OCI-LY7 (cell line): Measurements from ENCODE around the gene RASAL3. TPM values are rescaled to one million over a fixed set of nuclear protein-coding genes. Genes with fewer than 3 reads are reported as not detected.

Experiments
- BruUV-seq: library from RNA; stranded (reverse); fragments of 400-500 nt; replicated peaks from 2 replicates; lab custom pipeline; 2021; lab: Mats Ljungman, UMichigan
- CTCF ChIA-PET: fragments of 300-600 bp; sonication (Branson Sonifier 250); formaldehyde crosslinking; loops from one replicate; lab custom pipeline; 2022; ENCODE audit warnings: antibody characterized with exemption; ENCODE audit not compliant: unreplicated experiment; lab: Charles Lee
- POLR2A ChIA-PET: fragments of 300-600 bp; sonication (Branson Sonifier 250); formaldehyde crosslinking; loops from one replicate; lab custom pipeline; 2022; ENCODE audit warnings: antibody characterized with exemption; lab: Charles Lee
- DNase-seq: peaks from one replicate; pipeline ENCODE4 v3.0.0-alpha.2; 2015; ENCODE audit warnings: low spot score
- H2AFZ ChIP-seq: fragments of 200-600 bp; sonication (generic), shearing (Covaris generic); 2 replicates; pipeline ENCODE4 v1.6.1; 2014; ENCODE audit warnings: mild to moderate bottlenecking, antibody characterized with exemption, low read length, moderate library complexity
- H3K27ac ChIP-seq: fragments of 200-600 bp; sonication (generic); 2 replicates; pipeline ENCODE4 v1.5.1; 2014; ENCODE audit warnings: mixed run types, low read depth, mild to moderate bottlenecking, moderate library complexity, low read length, inconsistent platforms; ENCODE audit not compliant: poor library complexity, severe bottlenecking
- H3K36me3 ChIP-seq: fragments of 200-600 bp; sonication (generic); 2 replicates; pipeline ENCODE4 v1.6.1; 2014; ENCODE audit warnings: mild to moderate bottlenecking, antibody characterized with exemption, low read length, moderate library complexity, mixed read lengths; ENCODE audit not compliant: insufficient read depth
- H3K4me1 ChIP-seq: fragments of 200-600 bp; sonication (generic); 2 replicates; pipeline ENCODE4 v1.5.1; 2014; ENCODE audit warnings: mild to moderate bottlenecking, low read length; ENCODE audit not compliant: insufficient read depth, poor library complexity, severe bottlenecking
- H3K4me2 ChIP-seq: fragments of 200-600 bp; sonication (generic); 2 replicates; pipeline ENCODE4 v1.6.1; 2014; ENCODE audit warnings: mild to moderate bottlenecking, low read length
- H3K4me3 ChIP-seq: fragments of 200-600 bp; sonication (generic); 2 replicates; pipeline ENCODE4 v1.5.1; 2014; ENCODE audit warnings: mild to moderate bottlenecking, low read depth, low read length; ENCODE audit not compliant: poor library complexity, severe bottlenecking
- H3K79me2 ChIP-seq: fragments of 200-600 bp; sonication (generic); 2 replicates; pipeline ENCODE4 v1.6.1; 2016; ENCODE audit warnings: low read depth, mild to moderate bottlenecking, low read length, moderate library complexity, mixed read lengths; ENCODE audit not compliant: insufficient read depth
- H3K9me2 ChIP-seq: fragments of 200-600 bp; sonication (generic); 2 replicates; pipeline ENCODE4 v1.6.1; 2016; ENCODE audit warnings: mild to moderate bottlenecking, low read length, mixed read lengths; ENCODE audit not compliant: insufficient read depth
- H3K9me3 ChIP-seq: fragments of 200-600 bp; sonication (generic); 2 replicates; pipeline ENCODE4 v1.6.1; 2014; ENCODE audit warnings: mild to moderate bottlenecking, mixed run types, low read length, mixed read lengths
- H4K20me1 ChIP-seq: fragments of 200-600 bp; sonication (generic); 2 replicates; pipeline ENCODE4 v1.6.1; 2014; ENCODE audit warnings: mild to moderate bottlenecking, antibody characterized with exemption, low read length, moderate library complexity, mixed read lengths; ENCODE audit not compliant: insufficient read depth
- CTCF ChIP-seq: fragments of 200-600 bp; sonication (generic); conservative IDR thresholded peaks from 2 replicates; pipeline ENCODE4 v1.5.1; 2014; ENCODE audit warnings: mild to moderate bottlenecking, antibody characterized with exemption, low read length, moderate library complexity, mixed read lengths
- EZH2phosphoT487 ChIP-seq: fragments of 200-600 bp; sonication (generic); IDR thresholded peaks from 2 replicates; pipeline ENCODE4 v1.6.1; 2018; ENCODE audit warnings: low read depth, borderline replicate concordance, mild to moderate bottlenecking, mixed run types, antibody characterized with exemption, low read length, moderate library complexity, mixed read lengths
- intact Hi-C: fragments of 100-400 bp; cut with micrococcal nuclease; formaldehyde crosslinking; loops from one replicate; pipeline ENCODE4 v1.10.0; 2022; ENCODE audit not compliant: unreplicated experiment
- total RNA-seq, 2 experiments: library from RNA; depleted of rRNA in 1 of 2; stranded (reverse); fragments of >200 nt in 1 of 2; shearing (Covaris generic) in 1 of 2; gene quantifications; 2 replicates each; pipeline ENCODE4 v1.2.3, GENCODE V29; 2014 to 2022

RASAL3 gene
- total RNA-seq, 2 experiments from 2014 or later = 28.3 to 53.3 TPM

GRCh38 chr19:15508035-15508710 is 43.8 kb upstream of the RASAL3 start, which contains the start of gene CYP4F22:
Gene CYP4F22 (plus strand): TSS chr19:15508525. CDS start chr19:15525337, 16,812 bp downstream.
- BruUV-seq = no TSS peak
- no peaks in the 10 kb centered on the region for H3K9me2 ChIP-seq
- ChIA-PET CTCF (no interaction called here), POLR2A (no interaction called here)
- no peak for DNase-seq
- intact Hi-C loops = no loop called here
- H4K20me1 ChIP-seq = no peaks in the 10 kb centered on the region
- H3K9me3 ChIP-seq = no peaks in the 10 kb centered on the region
- no peak within 1 kb of the TSS for H3K4me2 ChIP-seq
- no peak within 1 kb of the TSS for H2AFZ ChIP-seq
- TF ChIP-seq CTCF (no peak), EZH2phosphoT487 (no peak)
- no peaks in the 10 kb centered on the region for H3K4me1 ChIP-seq
- H3K79me2 ChIP-seq = no peaks in the 10 kb centered on the region
- no peak within 1 kb of the TSS for H3K4me3 ChIP-seq
- H3K27ac ChIP-seq = no peak within 1 kb of the TSS
- no peaks in the 10 kb centered on the region for H3K36me3 ChIP-seq

- Histone ChIP-seq H3K4me1 (no peaks in the 10 kb centered on the region), H3K27ac (no peak overlapping the region), H2AFZ (no peak overlapping the region), H4K20me1 (no peaks in the 10 kb centered on the region), H3K4me3 (no peak overlapping the region), H3K9me2 (no peaks in the 10 kb centered on the region), H3K36me3 (no peaks in the 10 kb centered on the region), H3K4me2 (no peak overlapping the region), H3K79me2 (no peaks in the 10 kb centered on the region), H3K9me3 (no peaks in the 10 kb centered on the region)
- intact Hi-C loops = no loop called here
- ChIA-PET CTCF (no interaction called here), POLR2A (interaction anchor here (0.6 kb wide), 1 partner anchor 330 kb away, joined by 3 read pairs; no protein-coding TSS in a partner anchor)
- DNase-seq = no peak
- no TSS peak for BruUV-seq
- TF ChIP-seq EZH2phosphoT487 (no peak), CTCF (no peak)
Measured at GRCh38 chr19:15507068-15508034, 43.0 kb upstream of the RASAL3 start.
